ENCODE results near the gene VWA3B.

VWA3B gene

GRCh38 chr2:98281607-98282006, 194.6 kb downstream of the VWA3B start:
- H3K9me2 ChIP-seq (replicated peaks; ENCODE audit: insufficient read depth, low read length), result no peaks in the 10 kb centered on the region
- H3K9me3 ChIP-seq (ENCODE audit: insufficient read depth, low read length), result no peaks in the 10 kb centered on the region
- no peak overlapping the region for H3K9ac ChIP-seq (ENCODE audit: low read length)
- H2AFZ ChIP-seq (ENCODE audit: low read depth, low read length, severe bottlenecking), result no peak overlapping the region
- no peaks in the 10 kb centered on the region for H3K36me3 ChIP-seq (ENCODE audit: low read length)
- no peaks in the 10 kb centered on the region for H3K27me3 ChIP-seq (ENCODE audit: low read length)
- TF ChIP-seq, protein P1, sequence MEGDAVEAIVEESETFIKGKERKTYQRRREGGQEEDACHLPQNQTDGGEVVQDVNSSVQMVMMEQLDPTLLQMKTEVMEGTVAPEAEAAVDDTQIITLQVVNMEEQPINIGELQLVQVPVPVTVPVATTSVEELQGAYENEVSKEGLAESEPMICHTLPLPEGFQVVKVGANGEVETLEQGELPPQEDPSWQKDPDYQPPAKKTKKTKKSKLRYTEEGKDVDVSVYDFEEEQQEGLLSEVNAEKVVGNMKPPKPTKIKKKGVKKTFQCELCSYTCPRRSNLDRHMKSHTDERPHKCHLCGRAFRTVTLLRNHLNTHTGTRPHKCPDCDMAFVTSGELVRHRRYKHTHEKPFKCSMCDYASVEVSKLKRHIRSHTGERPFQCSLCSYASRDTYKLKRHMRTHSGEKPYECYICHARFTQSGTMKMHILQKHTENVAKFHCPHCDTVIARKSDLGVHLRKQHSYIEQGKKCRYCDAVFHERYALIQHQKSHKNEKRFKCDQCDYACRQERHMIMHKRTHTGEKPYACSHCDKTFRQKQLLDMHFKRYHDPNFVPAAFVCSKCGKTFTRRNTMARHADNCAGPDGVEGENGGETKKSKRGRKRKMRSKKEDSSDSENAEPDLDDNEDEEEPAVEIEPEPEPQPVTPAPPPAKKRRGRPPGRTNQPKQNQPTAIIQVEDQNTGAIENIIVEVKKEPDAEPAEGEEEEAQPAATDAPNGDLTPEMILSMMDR (IDR thresholded peaks at IDR 0.05; ENCODE audit: insufficient read depth, low read length, poor library complexity, severe bottlenecking), result no peak
- H3K4me2 ChIP-seq (ENCODE audit: low read depth, low read length, poor library complexity, severe bottlenecking), result no peak overlapping the region
- H3K79me2 ChIP-seq (ENCODE audit: insufficient read depth, low read length), result no peaks in the 10 kb centered on the region
- no peak overlapping the region for H3K27ac ChIP-seq (ENCODE audit: low read depth, low read length)
- no peak overlapping the region for H3K4me3 ChIP-seq (ENCODE audit: insufficient read depth, low read length, poor library complexity, severe bottlenecking)
- no peaks in the 10 kb centered on the region for H4K20me1 ChIP-seq (ENCODE audit: low read depth, low read length)
- H3F3A ChIP-seq (ENCODE audit: insufficient read depth), result no peaks in the 10 kb centered on the region

GRCh38 chr2:98282109-98282508, 195.1 kb downstream of the VWA3B start:
- H3K27ac ChIP-seq (ENCODE audit: low read depth, low read length), result no peak overlapping the region

DNA sequence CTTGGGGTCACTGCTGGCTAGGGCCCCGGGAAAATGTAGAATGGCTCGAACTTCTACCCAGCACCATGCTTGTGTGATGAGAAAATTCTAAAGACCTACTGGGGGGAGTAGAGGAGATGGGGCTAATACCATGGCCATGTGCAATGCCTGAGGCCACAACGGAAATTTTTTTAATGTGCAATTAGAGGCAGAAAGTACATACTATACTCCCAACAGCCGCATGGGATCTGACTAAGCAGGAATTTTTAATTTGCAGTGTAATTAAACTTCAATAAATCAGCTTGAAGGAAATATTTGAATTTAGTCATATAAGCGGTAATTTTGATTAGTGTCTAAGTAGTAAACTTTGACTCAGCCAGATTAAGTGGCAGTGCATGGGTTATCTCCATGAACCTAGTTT, 206.1 kb downstream of the VWA3B start:
- Histone ChIP-seq H3K27me3 (ENCODE audit: low read length) (no peaks in the 10 kb centered on the region), H3K79me2 (ENCODE audit: insufficient read depth, low read length) (no peaks in the 10 kb centered on the region), H3K9me2 (replicated peaks; ENCODE audit: insufficient read depth, low read length) (no peaks in the 10 kb centered on the region), H3K9me3 (ENCODE audit: insufficient read depth, low read length) (no peaks in the 10 kb centered on the region), H3K4me3 (ENCODE audit: insufficient read depth, low read length, poor library complexity, severe bottlenecking) (no peak overlapping the region), H3K36me3 (ENCODE audit: low read length) (no peaks in the 10 kb centered on the region), H2AFZ (ENCODE audit: low read depth, low read length, severe bottlenecking) (no peak overlapping the region), H3K9ac (ENCODE audit: low read length) (no peak overlapping the region), H3K27ac (ENCODE audit: low read depth, low read length) (no peak overlapping the region), H3F3A (ENCODE audit: insufficient read depth) (no peaks in the 10 kb centered on the region), H3K4me2 (ENCODE audit: low read depth, low read length, poor library complexity, severe bottlenecking) (no peak overlapping the region), H4K20me1 (ENCODE audit: low read depth, low read length) (no peaks in the 10 kb centered on the region)
- TF ChIP-seq, protein P1 (IDR thresholded peaks at IDR 0.05; ENCODE audit: insufficient read depth, low read length, poor library complexity, severe bottlenecking), result no peak
- no peak for TF ChIP-seq EZH2phosphoT487 (conservative IDR thresholded peaks at IDR 0.05; ENCODE audit: low read length)

More at GRCh38 chr2:98282109-98282508, 195.1 kb downstream of the VWA3B start:
- H3K4me3 ChIP-seq (ENCODE audit: insufficient read depth, low read length, poor library complexity, severe bottlenecking), result no peak overlapping the region
- no peaks in the 10 kb centered on the region for H3K9me3 ChIP-seq (ENCODE audit: insufficient read depth, low read length)
- no peaks in the 10 kb centered on the region for H3K79me2 ChIP-seq (ENCODE audit: insufficient read depth, low read length)
- no peak overlapping the region for H2AFZ ChIP-seq (ENCODE audit: low read depth, low read length, severe bottlenecking)
- H3F3A ChIP-seq (ENCODE audit: insufficient read depth), result no peaks in the 10 kb centered on the region
- no peak overlapping the region for H3K4me2 ChIP-seq (ENCODE audit: low read depth, low read length, poor library complexity, severe bottlenecking)
- H4K20me1 ChIP-seq (ENCODE audit: low read depth, low read length), result no peaks in the 10 kb centered on the region
- TF ChIP-seq EZH2phosphoT487 (conservative IDR thresholded peaks at IDR 0.05; ENCODE audit: low read length), result no peak
- TF ChIP-seq, protein P1 (IDR thresholded peaks at IDR 0.05; ENCODE audit: insufficient read depth, low read length, poor library complexity, severe bottlenecking), result no peak
- no peak overlapping the region for H3K9ac ChIP-seq (ENCODE audit: low read length)
- no peaks in the 10 kb centered on the region for H3K9me2 ChIP-seq (replicated peaks; ENCODE audit: insufficient read depth, low read length)
- no peaks in the 10 kb centered on the region for H3K27me3 ChIP-seq (ENCODE audit: low read length)
- no peaks in the 10 kb centered on the region for H3K36me3 ChIP-seq (ENCODE audit: low read length)
